CD14-positive monocyte (primary cell): ENCODE measurements around the gene MLLT1. TPM values are rescaled to one million over a fixed set of nuclear protein-coding genes. Genes with fewer than 3 reads are reported as not detected.

Experiments
- DNase-seq, 3 donors: peaks; one replicate each; pipeline ENCODE4 v3.0.0-alpha.2; 2011 to 2022
- H2AFZ ChIP-seq: 2 replicates; pipeline ENCODE4 v1.6.0; 2012; ENCODE audit warnings: mild to moderate bottlenecking, low read depth, low read length, inconsistent platforms; ENCODE audit not compliant: insufficient read depth, poor library complexity, severe bottlenecking
- H3K27ac ChIP-seq, 2 donors: 1 replicate in 1 of 2; 2 replicates in 1 of 2; pipeline ENCODE4 v1.5.1; 2012 to 2013; ENCODE audit warnings: low read length in 2 of 2, control low read depth in 1 of 2, inconsistent platforms in 1 of 2, low read depth in 1 of 2, mild to moderate bottlenecking in 1 of 2
- H3K27me3 ChIP-seq, 2 donors: one replicate each; pipeline versions ENCODE4 v1.6.0 to v1.6.1; 2011 to 2013; ENCODE audit warnings: low read length in 2 of 2; ENCODE audit not compliant: control insufficient read depth in 2 of 2, insufficient read depth in 2 of 2
- H3K36me3 ChIP-seq, 2 donors: replicated peaks in 1 of 2; 1 replicate in 1 of 2; 2 replicates in 1 of 2; pipeline versions ENCODE4 v1.5.1 to v1.6.1; 2012 to 2013; ENCODE audit warnings: low read length in 2 of 2, control low read depth in 1 of 2, inconsistent platforms in 1 of 2, mild to moderate bottlenecking in 1 of 2; ENCODE audit not compliant: insufficient read depth in 2 of 2, control insufficient read depth in 1 of 2
- H3K4me1 ChIP-seq, 2 donors: 1 replicate in 1 of 2; 2 replicates in 1 of 2; pipeline versions ENCODE4 v1.5.1 to v1.6.1; 2012 to 2013; ENCODE audit warnings: low read length in 2 of 2, control low read depth in 1 of 2, inconsistent platforms in 1 of 2, mild to moderate bottlenecking in 1 of 2, moderate library complexity in 1 of 2; ENCODE audit not compliant: insufficient read depth in 2 of 2, control insufficient read depth in 1 of 2
- H3K4me2 ChIP-seq: replicated peaks from 2 replicates; pipeline ENCODE3; 2012; ENCODE audit warnings: low read length, moderate library complexity, mild to moderate bottlenecking; ENCODE audit not compliant: poor library complexity, severe bottlenecking; ENCODE audit errors: extremely low read depth
- H3K4me3 ChIP-seq, 3 experiments: fragments of 200-600 bp in 1 of 3; sonication (generic) in 1 of 3; replicated peaks in 1 of 3; 1 replicate in 2 of 3; 2 replicates in 1 of 3; pipeline ENCODE4 v1.5.1; 2011 to 2013; ENCODE audit warnings: low read length in 3 of 3, mild to moderate bottlenecking in 3 of 3, control low read depth in 2 of 3, low read depth in 2 of 3, inconsistent platforms in 1 of 3, moderate library complexity in 1 of 3
- H3K79me2 ChIP-seq: 2 replicates; pipeline ENCODE4 v1.6.0; 2012; ENCODE audit warnings: mild to moderate bottlenecking, control low read depth, inconsistent platforms, low read length, moderate library complexity; ENCODE audit not compliant: insufficient read depth
- H3K9ac ChIP-seq: 2 replicates; pipeline ENCODE4 v1.6.0; 2017; ENCODE audit warnings: low read length, mild to moderate bottlenecking; ENCODE audit not compliant: insufficient read depth, poor library complexity, severe bottlenecking
- H3K9me3 ChIP-seq, 2 donors: replicated peaks in 1 of 2; 1 replicate in 1 of 2; 2 replicates in 1 of 2; pipeline versions ENCODE4 v1.5.1 to v1.6.1; 2012 to 2013; ENCODE audit warnings: low read length in 2 of 2, control low read depth in 1 of 2; ENCODE audit not compliant: control insufficient read depth in 1 of 2, insufficient read depth in 1 of 2
- H4K20me1 ChIP-seq: 2 replicates; pipeline ENCODE4 v1.6.0; 2012; ENCODE audit warnings: mild to moderate bottlenecking, low read length, control low read depth, moderate library complexity; ENCODE audit not compliant: insufficient read depth
- H3K27ac Mint-ChIP-seq, 7 donors: one replicate each; pipeline ENCODE4 v1.8.0; 2020; ENCODE audit warnings: mild to moderate bottlenecking in 7 of 7, mixed read lengths in 7 of 7, moderate library complexity in 6 of 7, inconsistent platforms in 2 of 7
- H3K27me3 Mint-ChIP-seq, 3 donors: one replicate each; pipeline ENCODE4 v1.8.0; 2021 to 2022; ENCODE audit warnings: low read depth in 3 of 3, mild to moderate bottlenecking in 3 of 3, mixed read lengths in 3 of 3, moderate library complexity in 3 of 3, inconsistent platforms in 1 of 3
- H3K36me3 Mint-ChIP-seq, 2 donors: one replicate each; pipeline ENCODE4 v1.8.0; 2020; ENCODE audit warnings: mixed read lengths in 2 of 2, inconsistent platforms in 1 of 2, mild to moderate bottlenecking in 1 of 2
- H3K4me1 Mint-ChIP-seq: one replicate; pipeline ENCODE4 v1.8.0; 2020; ENCODE audit warnings: mild to moderate bottlenecking, mixed read lengths
- H3K4me3 Mint-ChIP-seq, 2 donors: one replicate each; pipeline ENCODE4 v1.8.0; 2020; ENCODE audit warnings: mild to moderate bottlenecking in 2 of 2, mixed read lengths in 2 of 2, moderate library complexity in 1 of 2
- H3K9me3 Mint-ChIP-seq, 7 donors: one replicate each; pipeline ENCODE4 v1.8.0; 2020 to 2022; ENCODE audit warnings: mixed read lengths in 7 of 7, mild to moderate bottlenecking in 6 of 7, moderate library complexity in 6 of 7, inconsistent platforms in 2 of 7
- CTCF ChIP-seq: fragments of 200-600 bp; IDR thresholded peaks from one replicate; pipeline ENCODE4 v1.8.0; 2022; ENCODE audit warnings: antibody characterized with exemption, mild to moderate bottlenecking
- WGBS: methylation state at CpG from one replicate; pipeline ENCODE4 v1.1.5; 2013; ENCODE audit warnings: missing lambda C conversion rate; ENCODE audit not compliant: insufficient coverage; 5-methylcytosine and 5-hydroxymethylcytosine counted together
- intact Hi-C, 2 donors: fragments of 100-400 bp; cut with micrococcal nuclease; formaldehyde crosslinking; loops; one replicate each; pipeline versions ENCODE4 v1.15.0 to v1.15.1; 2023
- polyA plus RNA-seq, 3 donors: library from polyadenylated mRNA; depleted of rRNA in 1 of 3; unstranded in 2 of 3; stranded (reverse) in 1 of 3; fragments of 300-500 nt in 2 of 3; fragments of >200 nt in 1 of 3; fragmentation: Illumina TruSeq in 2 of 3; gene quantifications; 1 replicate in 2 of 3; 2 replicates in 1 of 3; pipeline ENCODE4 v1.2.3, GENCODE V29; 2012 to 2021

Gene MLLT1
- polyA plus RNA-seq, 3 donors: 0.65 to 17.3 (median 0.99) TPM

GRCh38 chr19:6322284-6322683 is 42.5 kb upstream of the MLLT1 start:
- no peak for TF ChIP-seq CTCF
- 67% methylated on average over 1 of the region's 3 CpGs for WGBS
- H3K27ac Mint-ChIP-seq: no peak overlapping the region

GRCh38 chr19:6319376-6319775 is 39.6 kb upstream of the MLLT1 start:
- Histone ChIP-seq H3K36me3 (no peaks in the 10 kb centered on the region), H3K9ac (no peak overlapping the region), H3K4me3 (no peak overlapping the region), H3K27ac (no peak overlapping the region), H3K9me3 (peaks cover 0 to under 1% of the 10 kb centered on the region in 2 donors), H3K4me1 (no peaks in the 10 kb centered on the region), H2AFZ (no peak overlapping the region), H3K27me3 (no peaks in the 10 kb centered on the region), H3K79me2 (no peaks in the 10 kb centered on the region), H4K20me1 (no peaks in the 10 kb centered on the region), H3K4me2 (no peak overlapping the region)
- 54% methylated on average over 2 of the region's 4 CpGs for WGBS
- H3K27me3 Mint-ChIP-seq: peaks cover 8 to 17% (median 10%) of the 10 kb centered on the region in 3 donors
- no peaks in the 10 kb centered on the region for H3K4me1 Mint-ChIP-seq
- no peak overlapping the region for H3K4me3 Mint-ChIP-seq
- H3K36me3 Mint-ChIP-seq: no peaks in the 10 kb centered on the region
- TF ChIP-seq CTCF: no peak
- no peak overlapping the region for H3K27ac Mint-ChIP-seq
- intact Hi-C loops: no loop called here
- peaks cover 0 to 5% (median 1%) of the 10 kb centered on the region in 7 donors for H3K9me3 Mint-ChIP-seq
- DNase-seq: no peak

More at GRCh38 chr19:6322284-6322683, 42.5 kb upstream of the MLLT1 start:
- no peaks in the 10 kb centered on the region for H3K4me1 Mint-ChIP-seq
- Histone ChIP-seq H3K9ac (no peak overlapping the region), H3K9me3 (no peaks in the 10 kb centered on the region), H4K20me1 (no peaks in the 10 kb centered on the region), H3K4me2 (no peak overlapping the region), H3K27me3 (no peaks in the 10 kb centered on the region), H3K79me2 (no peaks in the 10 kb centered on the region), H3K27ac (no peak overlapping the region), H3K4me3 (no peak overlapping the region), H2AFZ (no peak overlapping the region), H3K4me1 (no peaks in the 10 kb centered on the region), H3K36me3 (no peaks in the 10 kb centered on the region)
- no peak for DNase-seq
- H3K36me3 Mint-ChIP-seq: no peaks in the 10 kb centered on the region
- H3K4me3 Mint-ChIP-seq: no peak overlapping the region
- peaks cover 0 to 5% (median 2%) of the 10 kb centered on the region in 7 donors for H3K9me3 Mint-ChIP-seq
- peaks cover 11 to 16% (median 12%) of the 10 kb centered on the region in 3 donors for H3K27me3 Mint-ChIP-seq
- intact Hi-C loops: no loop called here
